ENCODE measurements around the gene DAB2.

DAB2 gene

DNA sequence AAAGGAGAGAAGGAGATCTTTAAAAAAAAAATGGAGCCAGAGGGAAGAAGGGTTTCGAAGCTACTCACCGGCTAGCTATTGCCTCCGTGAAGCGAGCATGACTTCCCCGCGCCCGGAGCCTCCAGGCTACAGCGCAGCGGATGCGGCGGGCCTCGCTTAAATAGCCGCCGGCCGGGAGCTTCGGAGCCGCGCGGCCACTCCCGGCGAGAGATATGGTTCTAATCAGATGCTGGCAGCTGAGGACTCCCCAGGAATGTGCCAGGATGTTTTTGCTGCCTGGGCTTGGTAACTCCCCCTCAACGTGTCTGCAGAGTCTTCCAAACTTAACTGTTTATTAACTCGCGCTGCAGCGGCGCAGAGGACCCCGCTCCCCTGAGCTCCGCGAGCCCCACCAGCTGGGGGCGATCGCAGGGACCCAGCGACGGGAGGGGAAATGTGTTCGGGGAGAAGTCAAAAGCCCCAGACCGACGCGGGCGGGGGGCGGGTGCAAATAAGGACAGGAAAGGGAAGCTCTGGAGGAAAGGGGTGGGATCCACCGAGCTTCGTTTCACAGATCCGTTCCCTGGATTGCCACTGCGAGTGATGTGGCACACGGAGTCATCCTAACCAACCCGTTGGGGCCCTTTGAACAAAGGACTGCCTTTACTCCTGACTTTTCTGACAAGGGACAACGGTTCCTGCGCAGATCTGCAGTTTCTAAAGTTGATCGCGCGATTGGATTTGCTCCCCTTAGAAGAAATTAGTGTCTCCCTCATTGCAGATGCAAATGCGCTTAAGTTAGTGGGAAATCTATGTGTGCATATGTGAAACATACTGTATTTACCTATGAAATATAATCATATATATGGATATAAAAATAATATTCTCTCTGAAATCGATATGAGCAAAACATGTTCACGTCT is at the start of gene DAB2:
TSS of gene DAB2 (minus strand) at position 245 of the 902 bp plus-strand sequence. CDS start 30,660 bp downstream, outside the sequence.
- peak; percentile 76 for DNase-seq

DNA sequence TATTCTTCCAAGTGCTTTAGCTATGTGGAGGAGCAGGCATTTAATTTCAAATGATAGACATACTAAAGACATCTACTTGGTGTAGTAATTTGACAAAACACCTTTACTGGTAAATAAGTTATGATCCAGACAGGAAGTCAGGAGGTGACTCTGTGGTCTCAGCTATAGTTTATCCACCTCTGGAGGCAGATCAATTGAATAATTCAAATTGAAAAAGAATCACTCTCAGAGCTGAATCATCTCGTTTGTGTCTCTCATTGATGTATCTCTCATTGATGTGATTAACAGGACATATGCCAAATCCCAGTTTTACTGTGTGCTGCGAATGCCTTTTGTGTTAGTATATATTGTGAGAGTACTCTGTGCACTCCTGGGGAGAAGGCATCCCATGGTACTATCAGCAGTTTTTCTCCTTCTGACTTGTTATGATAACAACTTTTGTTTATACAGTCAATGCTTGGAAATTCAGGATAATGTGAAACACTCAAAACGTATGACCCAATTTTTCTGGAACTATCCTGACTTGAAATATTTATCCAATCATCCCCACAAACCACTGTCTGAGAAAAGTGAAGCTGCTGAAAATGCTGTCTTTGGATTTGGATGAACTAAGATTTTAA is 48.5 kb upstream of the DAB2 start:
- DNase-seq, result no peak

- no peak for DNase-seq
These were observed 47.2 kb upstream of the DAB2 start for GRCh38 chr5:39471836-39472508.

GRCh38 chr5:39470811-39471210 is 46.0 kb upstream of the DAB2 start:
- DNase-seq, result no peak

DNA sequence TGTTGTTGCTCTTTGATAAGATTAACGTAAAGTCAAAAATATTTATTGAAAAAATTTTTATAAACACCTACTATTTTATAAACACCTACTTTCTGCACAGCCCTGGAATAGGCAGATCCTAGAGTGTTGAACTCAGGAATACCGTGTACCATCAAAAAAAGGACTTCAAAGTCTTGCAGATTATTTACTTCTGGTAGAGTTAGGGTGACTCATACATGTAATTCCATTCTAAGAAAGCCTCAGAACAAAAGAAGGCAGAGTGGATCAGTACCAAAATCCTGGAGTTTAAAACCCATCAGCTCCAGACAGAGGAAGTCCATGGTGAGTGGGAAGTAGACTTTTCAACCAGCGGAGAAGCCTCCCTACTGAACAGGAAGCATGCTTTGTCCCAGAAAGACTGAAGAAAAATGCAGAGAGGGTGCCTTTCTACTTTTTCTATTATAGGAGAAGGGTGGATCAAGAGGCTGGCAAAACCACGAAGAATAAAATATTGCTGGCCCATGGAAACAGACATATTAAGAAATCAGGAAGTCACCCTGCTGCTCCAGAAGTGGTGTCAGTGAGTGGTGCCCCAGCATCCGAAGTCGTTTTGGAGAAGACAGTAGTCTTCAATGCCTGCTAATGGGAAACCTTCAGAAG is 45.1 kb upstream of the DAB2 start:
- no peak for DNase-seq

- no peak for DNase-seq
These were observed 44.4 kb upstream of the DAB2 start for GRCh38 chr5:39469176-39469575.

DNA sequence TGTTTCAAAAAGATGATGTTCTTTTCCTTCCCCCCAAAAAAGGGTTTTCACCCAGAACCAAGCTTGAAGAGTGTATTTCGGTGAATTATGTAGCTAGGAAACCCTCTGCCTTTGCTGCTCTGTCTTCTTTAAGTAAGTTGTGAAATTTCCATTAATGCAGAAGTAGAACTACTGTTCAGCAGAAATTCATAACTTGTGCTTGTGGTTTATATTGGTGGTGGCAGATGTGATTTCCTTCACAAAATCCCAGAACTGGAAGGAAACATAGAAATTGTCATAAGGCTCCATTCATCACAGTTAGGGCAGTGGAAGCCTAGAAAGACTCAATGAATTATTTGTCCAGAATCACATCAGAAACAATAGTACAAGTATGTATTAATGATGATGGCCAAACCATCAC is 42.1 kb upstream of the DAB2 start:
- no peak for DNase-seq

DNA sequence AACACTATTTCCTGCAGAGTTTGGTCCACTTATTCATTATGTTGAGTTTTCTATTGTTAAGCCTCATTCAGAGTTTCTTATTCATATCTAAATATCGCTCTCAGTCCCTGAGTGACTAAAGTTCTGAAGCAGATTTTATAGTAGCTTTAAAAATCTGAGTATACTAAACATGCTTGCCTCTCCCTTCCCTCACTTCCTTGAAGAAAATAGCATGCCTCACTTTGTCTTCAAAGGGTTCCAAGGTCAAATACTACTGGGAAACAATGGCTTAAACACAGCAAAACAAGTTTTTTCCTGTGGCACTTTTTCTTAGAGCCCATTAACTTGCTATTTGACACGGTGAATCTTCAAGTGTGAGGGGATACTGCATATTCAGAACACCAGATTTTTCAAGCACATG is 41.1 kb upstream of the DAB2 start:
- DNase-seq, result no peak

DNA sequence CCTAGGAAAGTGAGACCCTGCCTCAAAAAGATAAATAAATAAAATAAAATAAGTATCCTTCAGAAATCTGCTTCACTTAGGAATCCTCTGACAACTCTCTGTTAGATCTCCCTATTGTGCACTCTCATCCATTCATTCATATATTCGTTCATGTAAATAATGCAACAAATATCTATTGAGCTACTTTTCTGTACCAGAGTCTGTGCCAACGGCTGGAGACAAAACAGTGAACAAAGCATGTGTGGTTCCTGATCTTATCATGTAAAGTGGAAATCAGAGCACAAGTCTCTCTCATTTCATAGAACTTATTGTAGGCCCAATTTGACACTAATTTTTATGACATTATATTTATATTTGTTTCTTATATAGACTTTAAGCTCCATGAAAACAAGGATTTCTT is 40.3 kb upstream of the DAB2 start:
- no peak for DNase-seq

GRCh38 chr5:39464088-39464487 is 39.3 kb upstream of the DAB2 start:
- DNase-seq, result peak; percentile 65

- DNase-seq, result no peak
These were observed 37.4 kb upstream of the DAB2 start for GRCh38 chr5:39462211-39462610.

- DNase-seq, result no peak
These were observed 36.4 kb upstream of the DAB2 start for GRCh38 chr5:39461007-39461682.

DNA sequence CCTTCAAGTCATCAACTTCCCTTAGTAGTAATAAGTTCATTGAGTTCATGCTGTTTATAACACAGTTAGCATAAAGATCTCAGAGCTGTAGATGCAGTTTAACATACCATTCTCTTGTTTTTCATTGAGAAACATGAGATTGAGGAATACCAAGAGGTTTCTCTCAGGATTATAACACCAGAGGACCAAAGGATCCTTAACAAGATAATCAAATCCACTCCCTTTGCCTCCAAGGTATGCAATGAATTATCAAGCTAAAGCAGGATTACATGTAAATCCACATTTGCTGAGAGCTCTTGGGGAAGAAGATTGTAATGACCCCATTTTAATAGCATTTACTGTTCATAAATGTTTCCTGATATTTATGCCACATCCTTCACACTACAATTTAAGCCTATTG is 35.1 kb upstream of the DAB2 start:
- no peak for DNase-seq

DNA sequence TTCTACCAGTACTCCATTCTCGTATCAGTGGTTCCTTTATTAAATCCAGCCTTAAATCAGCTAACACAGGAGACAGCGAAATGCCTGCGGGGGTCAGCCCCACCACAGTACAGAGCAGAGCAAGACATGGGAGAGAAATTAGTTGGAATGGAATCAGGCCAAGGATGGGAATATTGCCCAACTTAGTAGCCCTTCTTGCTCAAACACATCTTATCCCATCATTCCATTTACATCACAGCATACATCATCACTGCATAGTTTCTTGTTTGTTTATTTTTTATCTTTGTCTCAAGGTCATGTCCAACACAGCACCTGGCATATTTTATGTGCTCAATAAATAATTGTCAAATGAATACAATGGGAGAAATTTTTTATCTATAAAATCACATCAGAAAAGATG is 34.3 kb upstream of the DAB2 start:
- no peak for DNase-seq

DNA sequence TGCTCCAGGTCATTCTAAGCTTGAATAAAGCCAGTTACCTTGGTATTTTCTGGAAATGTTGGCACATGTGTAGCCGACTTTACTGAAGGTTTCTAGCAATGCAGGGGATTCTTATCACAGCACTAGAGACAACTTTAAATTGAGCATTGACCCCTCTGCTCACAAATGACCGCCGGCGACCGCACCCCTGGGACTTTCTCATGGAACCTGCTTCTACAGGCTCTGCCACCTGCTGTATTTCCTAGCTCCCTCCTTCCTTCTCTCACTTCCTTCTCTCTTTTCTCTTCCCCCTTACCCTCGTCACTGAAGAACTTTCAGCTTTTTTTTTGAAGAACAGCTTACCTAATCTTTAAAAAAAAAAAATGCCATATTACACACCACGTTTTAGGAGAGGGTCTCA is 30.9 kb upstream of the DAB2 start:
- no peak for DNase-seq

- DNase-seq, result no peak
These were observed 28.8 kb upstream of the DAB2 start for GRCh38 chr5:39453606-39454005.

DNA sequence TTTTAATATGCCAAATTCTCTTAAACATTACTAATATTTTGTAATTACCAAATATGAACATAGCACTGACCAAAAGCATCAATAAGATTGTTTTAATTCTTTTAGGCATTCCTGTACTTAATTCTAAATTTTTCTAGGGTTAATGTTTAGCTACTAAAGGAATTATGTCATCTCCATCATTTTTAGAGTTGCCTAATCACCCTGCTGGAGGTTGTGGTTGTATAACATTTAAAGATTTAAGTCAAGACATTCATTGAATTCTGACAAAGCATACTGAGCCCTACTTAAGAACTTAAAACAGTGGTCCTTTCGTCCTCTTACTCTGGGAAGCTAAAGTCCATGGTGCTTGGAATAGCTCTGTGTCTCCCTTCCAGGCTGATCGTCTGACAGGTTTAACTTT is 28.1 kb upstream of the DAB2 start:
- DNase-seq, result no peak

- DNase-seq, result no peak
These were observed 26.6 kb upstream of the DAB2 start for GRCh38 chr5:39451276-39451941.

GRCh38 chr5:39450487-39450886 is 25.7 kb upstream of the DAB2 start:
- DNase-seq, result no peak

- DNase-seq, result no peak
These were observed 24.8 kb upstream of the DAB2 start for GRCh38 chr5:39449591-39449990.

GRCh38 chr5:39448506-39449128 is 23.8 kb upstream of the DAB2 start:
- DNase-seq, result no peak

- no peak for DNase-seq
These were observed 23.2 kb upstream of the DAB2 start for GRCh38 chr5:39447968-39448367.

Measured in NCI-H446 treated with DMSO at 0.1 percent for 48 hours (cell line).